DOHH2 (cell line): ENCODE results near the gene CST5.

Source experiments
- EZH2phosphoT487 ChIP-seq: fragments of 200-600 bp; sonication (generic); IDR thresholded peaks from 2 replicates; pipeline ENCODE4 v1.6.1; 2017; ENCODE audit warnings: borderline replicate concordance, mild to moderate bottlenecking, antibody characterized with exemption, low read length, moderate library complexity, mixed read lengths
- TF ChIP-seq, protein P1 (sequence below): fragments of 200-600 bp; sonication (generic); IDR thresholded peaks from one replicate; pipeline ENCODE4 v1.5.1; 2014; ENCODE audit warnings: antibody characterized with exemption, mild to moderate bottlenecking, low read depth, low read length; ENCODE audit not compliant: poor library complexity, severe bottlenecking

DNA sequence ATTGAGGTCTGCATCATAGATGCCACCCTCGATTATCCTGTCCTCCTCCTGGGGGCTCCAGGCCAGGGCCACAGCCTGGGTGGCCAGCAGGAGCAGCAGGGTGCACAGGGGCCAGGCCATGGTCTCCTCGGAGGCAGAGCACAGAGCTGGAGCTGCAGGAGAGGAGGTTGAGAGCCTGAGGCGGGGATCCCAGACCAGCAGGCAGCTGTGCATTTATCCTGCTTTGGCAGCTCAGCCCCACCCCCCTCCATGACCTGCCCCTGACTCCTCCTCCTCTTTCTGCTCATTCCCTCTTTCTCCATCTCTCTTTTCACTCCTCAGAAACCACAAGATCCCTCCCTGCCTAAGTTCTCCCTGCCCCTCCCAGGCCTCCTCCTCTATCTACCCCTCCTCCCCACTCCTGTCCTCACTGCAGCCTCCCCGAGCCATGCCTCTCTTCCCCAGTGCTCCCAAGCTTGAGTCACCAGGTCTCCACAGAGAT, 53.0 kb downstream of the CST5 start, which contains the start of gene CST2:
- TF ChIP-seq, protein P1, sequence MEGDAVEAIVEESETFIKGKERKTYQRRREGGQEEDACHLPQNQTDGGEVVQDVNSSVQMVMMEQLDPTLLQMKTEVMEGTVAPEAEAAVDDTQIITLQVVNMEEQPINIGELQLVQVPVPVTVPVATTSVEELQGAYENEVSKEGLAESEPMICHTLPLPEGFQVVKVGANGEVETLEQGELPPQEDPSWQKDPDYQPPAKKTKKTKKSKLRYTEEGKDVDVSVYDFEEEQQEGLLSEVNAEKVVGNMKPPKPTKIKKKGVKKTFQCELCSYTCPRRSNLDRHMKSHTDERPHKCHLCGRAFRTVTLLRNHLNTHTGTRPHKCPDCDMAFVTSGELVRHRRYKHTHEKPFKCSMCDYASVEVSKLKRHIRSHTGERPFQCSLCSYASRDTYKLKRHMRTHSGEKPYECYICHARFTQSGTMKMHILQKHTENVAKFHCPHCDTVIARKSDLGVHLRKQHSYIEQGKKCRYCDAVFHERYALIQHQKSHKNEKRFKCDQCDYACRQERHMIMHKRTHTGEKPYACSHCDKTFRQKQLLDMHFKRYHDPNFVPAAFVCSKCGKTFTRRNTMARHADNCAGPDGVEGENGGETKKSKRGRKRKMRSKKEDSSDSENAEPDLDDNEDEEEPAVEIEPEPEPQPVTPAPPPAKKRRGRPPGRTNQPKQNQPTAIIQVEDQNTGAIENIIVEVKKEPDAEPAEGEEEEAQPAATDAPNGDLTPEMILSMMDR: no peak
- TF ChIP-seq EZH2phosphoT487: no peak
